Measurements from ENCODE around the gene GABRA4. TPM values are rescaled to one million over a fixed set of nuclear protein-coding genes. Genes with fewer than 3 reads are reported as not detected.

The GABRA4 gene
- total RNA-seq, result not detected in 2 replicates

GRCh38 chr4:46993075-46994006 lies at the start of gene GABRA4:
TSS of gene GABRA4 (minus strand) at chr4:46993581. CDS start at chr4:46993424, 157 bp downstream.

GRCh38 chr4:47031011-47031678 lies 37.8 kb upstream of the GABRA4 start, which contains the start of gene GABRB1:
TSS of gene GABRB1 (plus strand) at chr4:47031567.

GRCh38 chr4:46909078-46909477 lies 84.3 kb downstream of the GABRA4 start, which contains the start of gene COX7B2:
TSS of gene COX7B2 (minus strand) at chr4:46909245. CDS start at chr4:46735192, 174,053 bp downstream.

Other genes with a start within 250 kb of the GABRA4 start
- not detected in 2 replicates for gene COX7B2, start 84.3 kb downstream of the GABRA4 start, total RNA-seq
- gene GABRB1, start 38.0 kb upstream of the GABRA4 start, total RNA-seq, result not detected in 2 replicates

Measured in vein endothelial cell (primary cell).